Fibroblast of the aortic adventitia (primary cell): ENCODE measurements around the gene NBEA. TPM values are rescaled to one million over a fixed set of nuclear protein-coding genes. Genes with fewer than 3 reads are reported as not detected.

ENCODE experiments used
- DNase-seq: peaks from one replicate; pipeline ENCODE4 v3.0.0-alpha.2; 2010; ENCODE audit warnings: low read depth
- H3K4me3 ChIP-seq: 2 replicates; pipeline ENCODE4 v1.5.1; 2011; ENCODE audit warnings: low read depth, mild to moderate bottlenecking, control low read depth, low read length, moderate library complexity
- total RNA-seq: library from RNA; depleted of rRNA; stranded (reverse); fragments of >200 nt; gene quantifications from 2 replicates; pipeline ENCODE4 v1.2.3, GENCODE V29; 2012; ENCODE audit warnings: low replicate concordance
- TF ChIP-seq, protein P1 (sequence below): IDR thresholded peaks from 2 replicates; pipeline ENCODE4 v1.5.1; 2011; ENCODE audit warnings: mild to moderate bottlenecking, low read length, control low read depth, inconsistent platforms; ENCODE audit not compliant: insufficient read depth

NBEA gene
- total RNA-seq, 1 donor: 6.9 TPM

DNA sequence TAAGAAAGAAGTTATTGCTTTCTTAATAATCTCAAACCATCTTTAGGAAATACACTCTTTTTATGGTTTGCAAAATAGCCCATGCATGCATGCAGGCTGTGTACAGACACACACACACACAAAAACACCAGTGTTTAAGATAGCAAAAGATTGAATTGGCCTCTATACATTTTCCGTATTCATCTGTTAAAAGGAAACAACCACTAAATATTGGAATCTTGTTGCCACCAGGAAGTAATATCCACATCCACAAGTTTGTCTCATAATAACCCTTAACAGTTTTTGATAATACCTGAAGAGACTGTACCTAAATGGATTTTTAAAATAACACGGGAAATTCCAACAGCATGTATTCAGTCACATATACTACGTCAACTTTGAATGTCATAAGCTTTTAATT is 541.7 kb downstream of the NBEA start:
- no peak overlapping the region for H3K4me3 ChIP-seq
- DNase-seq: no peak
- TF ChIP-seq, protein P1, sequence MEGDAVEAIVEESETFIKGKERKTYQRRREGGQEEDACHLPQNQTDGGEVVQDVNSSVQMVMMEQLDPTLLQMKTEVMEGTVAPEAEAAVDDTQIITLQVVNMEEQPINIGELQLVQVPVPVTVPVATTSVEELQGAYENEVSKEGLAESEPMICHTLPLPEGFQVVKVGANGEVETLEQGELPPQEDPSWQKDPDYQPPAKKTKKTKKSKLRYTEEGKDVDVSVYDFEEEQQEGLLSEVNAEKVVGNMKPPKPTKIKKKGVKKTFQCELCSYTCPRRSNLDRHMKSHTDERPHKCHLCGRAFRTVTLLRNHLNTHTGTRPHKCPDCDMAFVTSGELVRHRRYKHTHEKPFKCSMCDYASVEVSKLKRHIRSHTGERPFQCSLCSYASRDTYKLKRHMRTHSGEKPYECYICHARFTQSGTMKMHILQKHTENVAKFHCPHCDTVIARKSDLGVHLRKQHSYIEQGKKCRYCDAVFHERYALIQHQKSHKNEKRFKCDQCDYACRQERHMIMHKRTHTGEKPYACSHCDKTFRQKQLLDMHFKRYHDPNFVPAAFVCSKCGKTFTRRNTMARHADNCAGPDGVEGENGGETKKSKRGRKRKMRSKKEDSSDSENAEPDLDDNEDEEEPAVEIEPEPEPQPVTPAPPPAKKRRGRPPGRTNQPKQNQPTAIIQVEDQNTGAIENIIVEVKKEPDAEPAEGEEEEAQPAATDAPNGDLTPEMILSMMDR: no peak

DNA sequence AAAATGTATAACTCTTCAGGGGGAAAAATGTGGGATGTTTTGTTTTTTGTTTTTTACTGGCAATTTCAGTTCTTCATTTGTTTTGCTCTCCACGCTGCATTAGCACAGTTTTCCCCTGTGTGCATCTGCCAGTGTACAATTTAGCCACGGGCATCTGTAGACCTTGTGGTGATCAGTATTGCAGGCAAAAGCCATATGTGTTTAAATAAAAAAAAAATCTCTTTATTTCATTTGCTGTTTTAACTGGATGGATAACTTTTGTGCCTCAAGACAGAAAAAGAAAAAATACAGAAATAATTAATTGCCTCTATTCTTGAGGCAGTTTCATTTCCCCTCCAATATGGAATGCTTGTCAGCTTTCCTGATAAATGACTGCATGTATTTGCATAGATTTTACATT is 542.3 kb downstream of the NBEA start:
- H3K4me3 ChIP-seq: no peak overlapping the region
- no peak for DNase-seq
- TF ChIP-seq, protein P1: no peak

DNA sequence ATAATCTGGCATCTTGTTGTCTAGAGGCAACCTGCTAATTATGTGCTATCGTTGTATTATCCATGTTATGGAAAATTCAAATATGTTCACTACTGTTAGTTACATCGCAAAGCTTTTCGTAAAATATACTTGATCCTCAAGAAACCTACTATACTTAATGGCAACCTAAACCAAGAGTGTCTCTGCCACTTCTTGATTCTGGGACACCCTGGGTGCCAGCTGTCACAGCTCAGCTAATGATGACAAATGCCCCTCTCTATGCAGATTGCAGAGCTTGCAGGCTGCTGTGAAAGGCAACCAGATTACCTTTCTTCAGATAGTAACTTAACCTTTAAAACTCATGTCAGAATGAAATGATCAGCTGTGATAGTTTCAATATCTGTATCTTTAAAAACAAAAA is 543.4 kb downstream of the NBEA start:
- H3K4me3 ChIP-seq: no peak overlapping the region
- TF ChIP-seq, protein P1: no peak
- no peak for DNase-seq

DNA sequence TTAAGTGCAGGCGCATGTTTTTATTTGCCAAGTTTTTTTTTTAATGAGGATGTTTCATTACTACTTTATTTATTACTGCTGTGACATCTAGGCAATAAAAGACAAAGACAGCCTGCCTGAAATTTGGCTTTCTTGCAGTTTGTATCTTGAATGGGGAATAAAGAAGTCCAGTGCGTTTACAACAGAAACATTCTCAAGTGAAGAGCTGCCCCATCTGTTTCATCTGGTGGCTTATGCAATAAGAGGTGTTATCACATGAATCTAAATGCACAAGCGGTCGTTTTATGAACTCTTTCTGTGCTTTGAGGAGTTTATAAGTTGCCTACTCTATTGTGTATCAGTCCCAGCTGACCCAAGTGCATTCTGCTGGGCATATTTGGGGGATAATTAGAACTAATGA is 547.0 kb downstream of the NBEA start:
- no peak overlapping the region for H3K4me3 ChIP-seq
- TF ChIP-seq, protein P1: no peak
- DNase-seq: no peak

DNA sequence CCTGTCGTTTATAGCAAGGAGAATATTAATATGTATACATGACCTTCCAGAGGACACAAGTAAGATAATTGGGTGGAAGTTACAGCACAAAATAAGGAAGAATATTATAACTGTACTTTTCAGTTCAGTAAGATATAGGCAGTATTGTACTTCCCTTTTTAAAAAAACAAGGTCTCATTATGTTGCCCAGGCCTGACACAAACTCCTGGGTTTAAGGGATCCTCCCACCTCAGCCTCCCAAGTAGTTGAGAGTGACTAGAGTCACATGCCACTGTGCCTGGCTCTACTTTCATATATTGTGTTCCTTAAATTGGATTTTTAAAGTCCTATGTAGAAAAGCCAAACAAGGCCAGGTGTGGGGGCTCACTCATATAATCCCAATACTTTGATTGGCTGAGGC is 553.9 kb downstream of the NBEA start:
- TF ChIP-seq, protein P1: no peak
- DNase-seq: no peak
- no peak overlapping the region for H3K4me3 ChIP-seq

DNA sequence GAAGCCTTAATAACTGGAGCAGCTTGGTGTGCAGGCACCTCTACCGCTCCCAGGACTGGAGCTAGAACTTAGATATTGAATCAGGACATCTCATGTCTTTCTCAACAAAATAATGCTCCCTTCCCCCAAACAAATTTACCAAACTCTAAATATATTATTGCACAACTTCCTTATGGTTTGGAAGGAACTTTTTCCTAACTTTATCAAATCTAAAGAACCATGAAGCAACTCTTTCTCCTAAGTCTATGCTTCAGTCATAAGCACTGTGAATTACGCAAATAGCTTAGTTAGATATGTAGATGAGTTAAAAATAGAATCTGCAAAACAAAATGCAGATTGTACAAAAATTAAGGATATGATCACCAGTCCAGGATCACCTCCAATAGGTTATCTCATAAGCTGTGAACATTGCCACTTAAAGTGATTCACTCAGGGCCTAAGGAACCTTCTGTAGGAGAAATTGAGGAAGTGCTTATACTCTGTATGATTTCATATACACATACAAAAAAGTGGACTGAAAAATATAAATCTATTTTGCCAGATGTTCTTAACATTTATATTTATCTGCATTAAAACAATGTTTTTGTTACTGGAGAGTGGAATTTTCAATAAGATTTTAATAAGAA is 554.8 kb downstream of the NBEA start:
- TF ChIP-seq, protein P1: no peak
- no peak overlapping the region for H3K4me3 ChIP-seq
- DNase-seq: peak; percentile 38

DNA sequence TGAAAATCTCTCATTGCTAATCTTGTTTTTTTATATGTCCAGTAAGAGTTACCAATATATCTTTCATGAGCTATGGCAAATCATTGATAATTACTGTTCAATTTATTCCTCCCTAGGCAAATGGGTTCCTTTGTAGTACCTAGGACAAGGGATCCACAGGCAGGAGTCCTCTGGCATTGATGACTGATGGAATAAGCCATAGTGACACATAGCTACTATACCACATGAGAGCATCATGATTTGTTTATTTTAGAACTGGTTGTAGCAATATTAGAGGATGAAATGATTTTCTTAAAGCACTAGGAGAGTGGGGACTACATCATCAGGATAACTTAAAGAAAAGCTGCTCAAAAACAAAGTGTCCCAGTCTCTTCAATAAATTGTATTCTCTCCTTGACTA is 556.2 kb downstream of the NBEA start:
- no peak for DNase-seq
- no peak overlapping the region for H3K4me3 ChIP-seq
- TF ChIP-seq, protein P1: no peak
